ENCODE measurements around the gene SPRR2A.

- TF ChIP-seq SP1 (IDR thresholded peaks at IDR 0.05; ENCODE audit: low read depth) (no peak), EZH2 (IDR thresholded peaks at IDR 0.05) (no peak)
Measured at GRCh38 chr1:153023109-153023508, 34.2 kb downstream of the SPRR2A start.
